ENCODE results near the gene PTGES.

PTGES gene

DNA sequence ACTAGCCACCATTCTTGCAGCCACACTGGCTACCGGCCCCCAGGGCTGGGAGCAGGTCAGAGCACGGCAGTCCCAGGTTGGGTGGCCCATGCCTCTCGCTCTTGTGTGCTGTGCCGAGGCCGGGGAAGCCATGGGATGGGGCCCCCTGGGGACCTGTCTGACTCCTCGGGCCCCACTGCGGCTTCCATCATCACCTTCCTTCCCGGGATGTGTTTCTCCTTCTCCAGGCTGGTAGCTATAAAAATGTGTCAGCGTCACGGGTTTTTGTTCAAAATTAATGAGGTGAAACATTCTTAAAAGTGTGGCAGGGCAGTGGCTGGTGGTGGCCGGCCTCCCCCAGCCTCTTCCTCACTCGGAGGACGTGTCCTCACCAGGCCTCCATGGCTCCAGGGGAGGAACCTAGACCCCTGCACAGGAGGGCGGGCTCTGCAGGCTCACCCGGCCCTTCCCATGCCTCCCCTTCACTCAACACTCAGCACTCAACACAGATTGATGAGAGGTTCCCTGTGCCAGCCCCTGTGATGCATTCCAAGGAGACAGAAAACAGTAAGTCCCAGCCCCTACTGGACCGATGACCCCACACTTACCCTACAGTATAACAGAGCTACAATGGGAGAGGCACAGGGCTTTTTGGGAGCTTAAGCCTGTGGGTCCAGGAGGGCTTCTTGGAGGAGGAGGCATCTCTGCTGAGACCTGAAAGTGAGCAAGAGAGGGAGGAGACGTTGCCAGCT, 43.2 kb downstream of the PTGES start:
- no peak for DNase-seq
- no peaks in the 10 kb centered on the region for H3K36me3 ChIP-seq
- H3K27me3 ChIP-seq (ENCODE audit: insufficient read depth, low read depth, severe bottlenecking) = no peaks in the 10 kb centered on the region
- H3K4me3 ChIP-seq (ENCODE audit: low read depth, low read length) = no peak overlapping the region
- no peaks in the 10 kb centered on the region for H3K9me3 ChIP-seq (ENCODE audit: severe bottlenecking)
- no peak overlapping the region for H3K27ac ChIP-seq
- TF ChIP-seq CTCF (IDR thresholded peaks at IDR 0.05; ENCODE audit: low read depth, low read length) = no peak

DNA sequence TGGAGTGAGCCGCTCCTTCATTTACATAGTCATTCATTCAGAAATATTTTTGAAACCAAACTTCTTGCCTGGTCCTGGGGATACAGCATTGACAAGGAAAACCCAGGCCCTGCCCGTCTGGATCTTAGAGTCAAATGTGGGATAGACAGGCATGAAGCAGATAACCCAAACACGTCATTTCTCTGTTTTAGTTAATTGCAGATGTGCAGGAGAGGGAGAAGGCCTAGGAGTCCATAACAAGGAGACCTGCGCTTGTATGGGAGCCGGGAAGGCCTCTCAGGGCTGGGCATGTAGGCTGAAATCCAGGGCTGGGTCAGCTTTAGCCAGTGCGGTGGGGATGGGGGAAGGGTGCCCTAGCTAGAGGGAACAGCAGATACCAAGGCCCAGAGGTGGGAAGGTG, 44.0 kb downstream of the PTGES start:
- H3K9me3 ChIP-seq (ENCODE audit: severe bottlenecking) = no peaks in the 10 kb centered on the region
- H3K36me3 ChIP-seq = no peaks in the 10 kb centered on the region
- no peak for TF ChIP-seq CTCF (IDR thresholded peaks at IDR 0.05; ENCODE audit: low read depth, low read length)
- DNase-seq = no peak
- H3K4me3 ChIP-seq (ENCODE audit: low read depth, low read length) = no peak overlapping the region
- H3K27me3 ChIP-seq (ENCODE audit: insufficient read depth, low read depth, severe bottlenecking) = no peaks in the 10 kb centered on the region
- H3K27ac ChIP-seq = no peak overlapping the region

DNA sequence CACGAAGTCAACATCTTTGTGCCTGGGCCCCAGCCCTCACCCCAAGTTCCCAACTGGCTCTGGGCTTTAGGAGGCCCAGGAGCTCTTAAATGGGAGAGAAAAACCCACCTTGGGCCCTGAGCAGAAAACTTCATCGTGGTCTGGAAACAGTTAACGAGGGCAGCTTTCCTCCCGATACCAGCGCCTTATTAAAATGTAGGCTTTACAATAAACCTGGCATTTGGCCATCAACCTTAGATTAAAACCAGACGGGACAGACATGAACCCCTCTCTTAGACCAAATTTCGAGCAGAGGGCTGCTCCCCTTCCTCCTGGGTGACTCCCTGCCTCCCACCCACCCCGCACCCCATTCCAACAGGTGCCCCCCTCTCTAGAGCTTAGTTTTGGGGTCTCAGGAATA, 48.0 kb downstream of the PTGES start:
- no peak for DNase-seq
- no peaks in the 10 kb centered on the region for H3K36me3 ChIP-seq
- H3K27ac ChIP-seq = no peak overlapping the region
- H3K4me3 ChIP-seq (ENCODE audit: low read depth, low read length) = no peak overlapping the region
- TF ChIP-seq CTCF (IDR thresholded peaks at IDR 0.05; ENCODE audit: low read depth, low read length) = no peak
- no peaks in the 10 kb centered on the region for H3K27me3 ChIP-seq (ENCODE audit: insufficient read depth, low read depth, severe bottlenecking)
- H3K9me3 ChIP-seq (ENCODE audit: severe bottlenecking) = no peaks in the 10 kb centered on the region

- H3K36me3 ChIP-seq = no peaks in the 10 kb centered on the region
- H3K27ac ChIP-seq = no peak overlapping the region
- H3K4me3 ChIP-seq (ENCODE audit: low read depth, low read length) = no peak overlapping the region
- no peak for TF ChIP-seq CTCF (IDR thresholded peaks at IDR 0.05; ENCODE audit: low read depth, low read length)
- no peak for DNase-seq
- no peaks in the 10 kb centered on the region for H3K9me3 ChIP-seq (ENCODE audit: severe bottlenecking)
- no peaks in the 10 kb centered on the region for H3K27me3 ChIP-seq (ENCODE audit: insufficient read depth, low read depth, severe bottlenecking)
Observed at GRCh38 chr9:129703667-129704355, 49.0 kb downstream of the PTGES start.

- Histone ChIP-seq H3K4me3 (ENCODE audit: low read depth, low read length) (no peak overlapping the region), H3K27ac (no peak overlapping the region), H3K27me3 (ENCODE audit: insufficient read depth, low read depth, severe bottlenecking) (no peaks in the 10 kb centered on the region), H3K36me3 (no peaks in the 10 kb centered on the region), H3K9me3 (ENCODE audit: severe bottlenecking) (no peaks in the 10 kb centered on the region)
- no peak for TF ChIP-seq CTCF (IDR thresholded peaks at IDR 0.05; ENCODE audit: low read depth, low read length)
- DNase-seq = no peak
Observed at GRCh38 chr9:129702589-129703520, 50.0 kb downstream of the PTGES start.

Data from WERI-Rb-1 (cell line).